Stimulated activated naive B cell treated with anti-CD40 and anti-IgM and Interleukin-4, amounts not matched to agents 10 μg/mL and 1 μg/mL and 100 μg/mL, for 72 hours (primary cell): Measurements from ENCODE around the gene PHACTR1.
"Not testable (repeated sequence)": the region's sequence is repeated elsewhere in the genome, so short reads cannot be mapped to it uniquely, and the experiment has no call there.

ENCODE experiments used
- ATAC-seq, 2 donors: fragments of 150-1000 bp; cut with Tn5 transposase; replicated peaks; 2 replicates each; pipeline ENCODE4 v1.10.0; 2021; ENCODE audit warnings: moderate library complexity in 1 of 2
- DNase-seq: peaks from one replicate; pipeline ENCODE4 v3.0.0; 2021
- H3K27ac Mint-ChIP-seq: one replicate; pipeline ENCODE4 v1.8.0; 2022; ENCODE audit warnings: mild to moderate bottlenecking, mixed read lengths
- H3K27me3 Mint-ChIP-seq, 2 donors: one replicate each; pipeline ENCODE4 v1.8.0; 2022; ENCODE audit warnings: mixed read lengths in 2 of 2
- H3K36me3 Mint-ChIP-seq, 2 donors: one replicate each; pipeline ENCODE4 v1.8.0; 2022; ENCODE audit warnings: mixed read lengths in 2 of 2, mild to moderate bottlenecking in 1 of 2
- H3K4me1 Mint-ChIP-seq, 2 donors: one replicate each; pipeline ENCODE4 v1.8.0; 2022; ENCODE audit warnings: mixed read lengths in 2 of 2, mild to moderate bottlenecking in 1 of 2
- H3K4me3 Mint-ChIP-seq, 2 donors: one replicate each; pipeline ENCODE4 v1.8.0; 2022; ENCODE audit warnings: mild to moderate bottlenecking in 2 of 2, mixed read lengths in 2 of 2, moderate library complexity in 1 of 2
- H3K9me3 Mint-ChIP-seq, 2 donors: one replicate each; pipeline ENCODE4 v1.8.0; 2022; ENCODE audit warnings: mixed read lengths in 2 of 2, mild to moderate bottlenecking in 1 of 2

PHACTR1 gene

DNA sequence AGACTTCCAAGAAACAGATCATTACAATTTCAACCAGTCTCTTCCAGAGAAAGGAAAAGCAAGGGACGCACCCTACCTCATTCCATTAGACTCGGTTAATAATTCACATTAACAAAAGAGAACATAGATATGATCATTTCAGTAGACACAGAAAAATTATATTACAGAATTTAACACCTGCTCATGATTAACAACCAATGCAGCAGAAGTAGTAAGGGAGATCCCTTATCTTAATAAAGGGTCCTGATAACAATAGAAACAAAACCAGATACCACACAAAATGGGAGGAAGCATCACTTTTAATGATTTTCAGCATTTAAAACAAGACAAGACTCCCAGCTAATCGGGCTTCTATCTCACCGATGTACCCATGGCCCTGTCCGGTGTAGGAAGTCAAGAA, 396.8 kb downstream of the PHACTR1 start:
- Mint-ChIP-seq H3K9me3 (peaks cover 5 to 17% of the 10 kb centered on the region in 2 donors), H3K4me3 (no peak overlapping the region), H3K27ac (no peak overlapping the region), H3K4me1 (peaks cover 4 to 8% of the 10 kb centered on the region in 2 donors), H3K27me3 (peaks cover 0 to 13% of the 10 kb centered on the region in 2 donors), H3K36me3 (peaks cover 3 to 4% of the 10 kb centered on the region in 2 donors)
- no peak for ATAC-seq
- no peak for DNase-seq

DNA sequence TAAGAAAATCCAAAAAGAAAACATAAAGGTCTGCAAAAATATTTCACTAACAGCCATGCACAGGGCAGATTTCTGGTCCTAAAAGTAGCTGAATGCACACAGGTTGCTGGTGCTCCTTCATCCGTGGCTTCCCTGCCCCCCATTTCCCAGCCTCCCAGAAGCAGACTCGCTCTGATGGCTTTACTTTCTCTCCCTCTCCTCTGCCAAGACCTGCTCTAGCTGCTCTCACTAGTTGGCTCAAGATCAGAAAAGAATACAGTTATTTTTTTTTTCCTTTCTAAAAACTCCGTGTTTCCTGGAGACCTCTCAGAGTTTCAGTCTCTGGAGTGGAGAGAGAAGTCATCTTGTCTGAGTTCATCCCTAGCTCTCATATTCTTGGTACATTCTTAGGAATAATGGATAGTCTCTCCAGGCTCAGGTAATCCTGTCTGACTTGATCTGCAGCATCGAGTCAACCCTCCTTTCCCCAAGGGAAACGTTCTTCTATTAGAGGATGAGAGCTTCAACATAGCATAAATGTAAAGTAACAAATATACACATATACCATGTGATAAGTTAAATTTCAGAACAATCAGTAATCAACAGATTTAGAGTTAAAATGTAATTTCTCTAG, 397.5 kb downstream of the PHACTR1 start:
- Mint-ChIP-seq H3K27ac (no peak overlapping the region), H3K27me3 (peaks cover 0 to 13% of the 10 kb centered on the region in 2 donors), H3K4me1 (peaks cover 4 to 8% of the 10 kb centered on the region in 2 donors), H3K9me3 (peaks cover 5 to 17% of the 10 kb centered on the region in 2 donors), H3K4me3 (no peak overlapping the region), H3K36me3 (peaks cover 3 to 4% of the 10 kb centered on the region in 2 donors)
- DNase-seq: no peak
- no peak for ATAC-seq

- no peaks in the 10 kb centered on the region for H3K36me3 Mint-ChIP-seq
- peaks cover 4 to 8% of the 10 kb centered on the region in 2 donors for H3K4me1 Mint-ChIP-seq
- no peak for DNase-seq
- no peak overlapping the region for H3K4me3 Mint-ChIP-seq
- peak; percentile 69 to 76 for ATAC-seq
- no peak overlapping the region for H3K27ac Mint-ChIP-seq
- H3K9me3 Mint-ChIP-seq: peaks cover 2 to 6% of the 10 kb centered on the region in 2 donors
- peaks cover 0 to 14% of the 10 kb centered on the region in 2 donors for H3K27me3 Mint-ChIP-seq
Observed at GRCh38 chr6:13116155-13116554, 399.6 kb downstream of the PHACTR1 start.

GRCh38 chr6:13117570-13117969, 401.0 kb downstream of the PHACTR1 start:
- Mint-ChIP-seq H3K27me3 (peaks cover 0 to 10% of the 10 kb centered on the region in 2 donors), H3K9me3 (no peaks in the 10 kb centered on the region), H3K36me3 (no peaks in the 10 kb centered on the region), H3K27ac (no peak overlapping the region), H3K4me1 (peaks cover 4 to 13% of the 10 kb centered on the region in 2 donors), H3K4me3 (no peak overlapping the region)
- ATAC-seq: no peak
- DNase-seq: no peak

DNA sequence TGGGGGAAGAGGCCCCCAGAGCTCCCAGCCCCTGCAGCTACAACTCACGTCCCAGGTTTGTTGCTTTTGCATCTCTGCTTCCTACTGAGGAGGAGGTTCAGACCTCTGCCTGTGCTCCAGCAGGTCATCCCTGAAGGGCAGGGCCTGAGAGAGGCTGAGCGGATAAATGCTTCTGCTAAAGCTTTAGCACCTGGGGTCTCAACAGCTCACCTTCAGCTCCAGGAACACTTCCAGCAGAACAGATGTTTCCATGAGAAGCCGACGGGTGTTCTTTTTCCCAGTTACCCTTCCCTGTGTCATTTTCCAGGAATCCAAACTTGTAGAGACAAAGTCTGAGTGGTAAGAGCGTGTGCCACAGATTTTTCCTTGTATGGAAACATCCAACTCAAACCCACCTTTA, 403.0 kb downstream of the PHACTR1 start:
- DNase-seq (no peak), ATAC-seq (no peak)
- H3K27me3 Mint-ChIP-seq: peaks cover 0 to 10% of the 10 kb centered on the region in 2 donors
- H3K4me1 Mint-ChIP-seq: peaks cover 12 to 25% of the 10 kb centered on the region in 2 donors
- H3K36me3 Mint-ChIP-seq: no peaks in the 10 kb centered on the region
- H3K27ac Mint-ChIP-seq: no peak overlapping the region
- no peak overlapping the region for H3K4me3 Mint-ChIP-seq
- no peaks in the 10 kb centered on the region for H3K9me3 Mint-ChIP-seq

GRCh38 chr6:13120483-13121482, 404.2 kb downstream of the PHACTR1 start:
- peaks cover 0 to 10% of the 10 kb centered on the region in 2 donors for H3K27me3 Mint-ChIP-seq
- no peaks in the 10 kb centered on the region for H3K9me3 Mint-ChIP-seq
- H3K27ac Mint-ChIP-seq: no peak overlapping the region
- ATAC-seq (no peak), DNase-seq (no peak)
- no peaks in the 10 kb centered on the region for H3K36me3 Mint-ChIP-seq
- peaks cover 12 to 25% of the 10 kb centered on the region in 2 donors for H3K4me1 Mint-ChIP-seq
- no peak overlapping the region for H3K4me3 Mint-ChIP-seq

DNA sequence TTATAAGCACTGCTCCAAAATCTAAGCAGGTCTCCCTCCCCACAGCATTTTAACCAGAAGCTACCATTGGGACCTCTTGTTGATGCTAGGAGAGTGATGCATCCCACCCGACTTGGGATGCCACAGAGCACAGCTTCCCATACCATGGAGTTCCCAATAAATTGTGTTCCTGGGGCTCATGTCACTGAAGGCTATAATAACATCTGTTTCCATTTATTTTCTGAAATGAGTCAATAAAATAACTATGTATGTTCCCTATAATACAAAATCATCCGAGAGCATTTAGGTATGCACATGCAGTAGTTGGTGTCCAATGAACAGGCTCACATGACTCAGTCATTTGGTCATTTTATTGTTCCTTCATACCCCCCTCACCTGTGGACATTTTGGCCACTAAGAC, 407.6 kb downstream of the PHACTR1 start:
- Mint-ChIP-seq H3K4me3 (no peak overlapping the region), H3K27ac (no peak overlapping the region), H3K4me1 (peaks cover 8 to 18% of the 10 kb centered on the region in 2 donors), H3K9me3 (no peaks in the 10 kb centered on the region), H3K27me3 (peaks cover 0 to 10% of the 10 kb centered on the region in 2 donors), H3K36me3 (no peaks in the 10 kb centered on the region)
- no peak for DNase-seq
- ATAC-seq: no peak

DNA sequence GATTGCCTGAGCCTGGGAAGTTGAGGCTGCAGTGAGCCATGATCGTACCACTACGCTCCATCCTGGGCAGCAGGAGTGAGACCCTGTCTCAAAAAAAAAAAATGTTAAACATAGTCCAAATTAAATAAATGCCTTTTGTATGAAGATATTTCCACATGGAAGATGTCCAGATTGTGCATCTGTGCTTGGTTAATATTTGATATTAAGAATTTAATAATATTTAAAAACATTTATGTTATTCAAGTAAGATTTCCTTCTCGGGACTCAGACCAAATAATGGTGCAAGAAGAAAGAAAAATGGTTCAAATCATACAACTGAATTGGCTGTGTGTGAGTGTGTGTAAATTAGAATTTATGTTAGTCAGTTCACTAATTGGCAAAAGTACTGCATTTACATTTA, 409.3 kb downstream of the PHACTR1 start:
- ATAC-seq (no peak), DNase-seq (no peak)
- peaks cover 0 to 12% of the 10 kb centered on the region in 2 donors for H3K27me3 Mint-ChIP-seq
- H3K4me1 Mint-ChIP-seq: peaks cover 9 to 18% of the 10 kb centered on the region in 2 donors
- H3K36me3 Mint-ChIP-seq: no peaks in the 10 kb centered on the region
- H3K4me3 Mint-ChIP-seq: no peak overlapping the region
- H3K9me3 Mint-ChIP-seq: no peaks in the 10 kb centered on the region
- no peak overlapping the region for H3K27ac Mint-ChIP-seq

DNA sequence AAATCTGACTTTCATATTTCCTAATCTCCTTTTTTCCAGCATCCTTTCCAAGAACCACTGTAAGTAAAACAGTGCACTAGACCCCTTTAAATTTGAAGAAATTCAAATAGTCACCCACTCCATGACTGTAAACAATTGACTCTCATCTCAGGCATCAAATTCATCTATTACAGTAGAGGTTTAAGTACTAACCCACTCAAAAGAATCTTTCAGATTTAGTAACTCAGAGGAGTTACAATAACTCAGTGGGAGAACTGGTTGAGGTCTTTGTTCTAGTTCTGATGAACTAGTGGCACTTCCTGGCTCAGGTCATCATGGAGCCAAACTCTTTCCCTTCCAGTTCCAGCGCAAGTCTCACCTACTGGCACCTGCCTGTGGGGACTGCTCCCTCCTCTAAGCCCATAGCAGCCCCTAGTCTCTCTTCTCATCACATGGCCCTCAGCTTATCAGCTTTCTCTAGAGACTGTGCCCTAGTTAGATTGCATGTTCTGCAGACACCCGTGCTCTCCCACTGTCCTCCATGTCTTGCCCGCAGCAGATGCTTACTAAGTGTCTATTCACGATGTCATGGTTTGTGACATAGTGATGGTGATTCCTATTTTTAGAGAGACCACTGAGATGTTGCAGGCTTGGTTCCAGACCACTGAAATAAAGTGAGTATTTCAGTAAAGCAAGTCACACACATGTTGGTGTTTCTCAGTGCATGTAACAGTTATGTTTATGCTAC, 415.5 kb downstream of the PHACTR1 start:
- ATAC-seq (no peak), DNase-seq (no peak)
- no peak overlapping the region for H3K27ac Mint-ChIP-seq
- H3K9me3 Mint-ChIP-seq: no peaks in the 10 kb centered on the region
- H3K27me3 Mint-ChIP-seq: peaks cover 0 to 4% of the 10 kb centered on the region in 2 donors
- H3K4me3 Mint-ChIP-seq: no peak overlapping the region
- H3K4me1 Mint-ChIP-seq: peaks cover 0 to 1% of the 10 kb centered on the region in 2 donors
- no peaks in the 10 kb centered on the region for H3K36me3 Mint-ChIP-seq

DNA sequence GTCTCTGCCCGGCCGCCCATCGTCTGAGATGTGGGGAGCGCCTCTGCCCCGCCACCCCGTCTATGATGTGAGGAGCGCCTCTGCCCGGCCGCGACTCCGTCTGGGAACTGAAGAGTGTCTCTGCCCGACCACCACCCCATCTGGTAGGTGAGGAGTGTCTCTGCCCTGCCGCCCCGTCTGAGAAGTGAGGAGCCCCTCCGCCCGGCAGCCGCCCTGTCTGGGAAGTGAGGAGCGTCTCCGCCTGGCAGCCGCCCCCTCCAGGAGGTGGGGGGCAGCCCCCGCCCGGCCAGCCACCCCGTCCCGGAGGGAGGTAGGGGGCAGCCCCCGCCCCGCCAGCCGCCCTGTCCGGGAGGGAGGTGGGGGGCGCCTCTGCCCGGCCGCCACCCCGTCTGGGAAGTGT, 417.3 kb downstream of the PHACTR1 start:
- not testable (repeated sequence) for H3K27ac Mint-ChIP-seq, H3K36me3 Mint-ChIP-seq, H3K9me3 Mint-ChIP-seq, H3K4me1 Mint-ChIP-seq, ATAC-seq, DNase-seq, H3K4me3 Mint-ChIP-seq, H3K27me3 Mint-ChIP-seq

- Mint-ChIP-seq H3K36me3 (no peaks in the 10 kb centered on the region), H3K9me3 (no peaks in the 10 kb centered on the region), H3K4me1 (peaks cover 2 to 5% of the 10 kb centered on the region in 2 donors), H3K27me3 (peaks cover 0 to 1% of the 10 kb centered on the region in 2 donors), H3K4me3 (no peak overlapping the region), H3K27ac (no peak overlapping the region)
- DNase-seq: no peak
- no peak for ATAC-seq
Observed at GRCh38 chr6:13135152-13135551, 418.6 kb downstream of the PHACTR1 start.

- DNase-seq (no peak), ATAC-seq (no peak)
- H3K27me3 Mint-ChIP-seq: no peaks in the 10 kb centered on the region
- no peak overlapping the region for H3K27ac Mint-ChIP-seq
- H3K36me3 Mint-ChIP-seq: no peaks in the 10 kb centered on the region
- peaks cover 2 to 17% of the 10 kb centered on the region in 2 donors for H3K4me1 Mint-ChIP-seq
- H3K9me3 Mint-ChIP-seq: no peaks in the 10 kb centered on the region
- H3K4me3 Mint-ChIP-seq: no peak overlapping the region
Observed at GRCh38 chr6:13139119-13139518, 422.6 kb downstream of the PHACTR1 start.

DNA sequence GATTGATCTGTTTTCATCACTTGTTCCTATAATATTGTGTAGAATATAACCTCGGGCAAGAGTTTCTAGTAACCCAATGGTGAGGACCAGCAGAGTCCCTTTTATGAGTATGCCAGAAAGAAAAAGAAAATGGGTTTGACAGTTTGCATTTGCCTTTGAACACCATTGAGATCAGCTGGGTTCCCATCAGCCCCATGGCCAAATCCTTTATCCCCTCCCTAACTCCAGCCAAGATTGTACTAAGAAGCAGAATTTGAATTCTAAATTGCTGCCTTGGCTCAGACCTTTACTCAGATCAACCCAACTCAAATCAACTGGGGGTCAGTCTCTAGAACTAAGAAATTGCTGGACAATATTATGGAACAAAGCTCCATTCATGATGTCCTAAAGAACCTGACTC, 424.4 kb downstream of the PHACTR1 start:
- H3K9me3 Mint-ChIP-seq: no peaks in the 10 kb centered on the region

DNA sequence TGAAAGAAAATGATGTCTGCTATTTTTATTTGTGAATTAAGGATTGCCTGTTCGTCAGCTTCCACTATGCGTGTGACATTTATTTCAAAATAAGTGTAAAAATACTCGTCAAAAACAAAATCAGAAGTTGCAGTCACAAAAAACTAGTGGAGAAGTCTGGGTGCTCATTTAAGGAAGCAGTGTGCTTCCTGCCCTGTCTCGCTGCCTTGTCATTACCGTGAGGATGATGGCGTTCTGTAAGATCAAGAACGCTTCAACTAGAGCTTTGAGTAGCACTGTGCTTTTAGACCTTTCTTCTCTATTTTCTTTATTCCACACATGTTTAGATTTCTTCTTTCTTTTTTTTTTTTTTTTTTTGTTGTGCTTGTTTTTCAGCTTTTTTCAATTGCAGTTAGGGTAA, 424.8 kb downstream of the PHACTR1 start:
- Mint-ChIP-seq H3K4me3 (no peak overlapping the region), H3K27me3 (no peaks in the 10 kb centered on the region), H3K9me3 (no peaks in the 10 kb centered on the region), H3K27ac (no peak overlapping the region), H3K36me3 (no peaks in the 10 kb centered on the region), H3K4me1 (peaks cover 2 to 17% of the 10 kb centered on the region in 2 donors)
- ATAC-seq (peak in 1 of 2 donors; percentile 41), DNase-seq (no peak)

More for the DNA sequence above, 424.4 kb downstream of the PHACTR1 start:
- Mint-ChIP-seq H3K36me3 (no peaks in the 10 kb centered on the region), H3K4me3 (no peak overlapping the region), H3K27me3 (no peaks in the 10 kb centered on the region), H3K4me1 (peaks cover 2 to 17% of the 10 kb centered on the region in 2 donors), H3K27ac (no peak overlapping the region)
- DNase-seq (no peak), ATAC-seq (no peak)
